ENCODE results near the gene PPP2R2D.

- no peak for TF ChIP-seq EZH2 (IDR thresholded peaks at IDR 0.05; ENCODE audit: borderline replicate concordance, low read length)
- TF ChIP-seq, protein P1, sequence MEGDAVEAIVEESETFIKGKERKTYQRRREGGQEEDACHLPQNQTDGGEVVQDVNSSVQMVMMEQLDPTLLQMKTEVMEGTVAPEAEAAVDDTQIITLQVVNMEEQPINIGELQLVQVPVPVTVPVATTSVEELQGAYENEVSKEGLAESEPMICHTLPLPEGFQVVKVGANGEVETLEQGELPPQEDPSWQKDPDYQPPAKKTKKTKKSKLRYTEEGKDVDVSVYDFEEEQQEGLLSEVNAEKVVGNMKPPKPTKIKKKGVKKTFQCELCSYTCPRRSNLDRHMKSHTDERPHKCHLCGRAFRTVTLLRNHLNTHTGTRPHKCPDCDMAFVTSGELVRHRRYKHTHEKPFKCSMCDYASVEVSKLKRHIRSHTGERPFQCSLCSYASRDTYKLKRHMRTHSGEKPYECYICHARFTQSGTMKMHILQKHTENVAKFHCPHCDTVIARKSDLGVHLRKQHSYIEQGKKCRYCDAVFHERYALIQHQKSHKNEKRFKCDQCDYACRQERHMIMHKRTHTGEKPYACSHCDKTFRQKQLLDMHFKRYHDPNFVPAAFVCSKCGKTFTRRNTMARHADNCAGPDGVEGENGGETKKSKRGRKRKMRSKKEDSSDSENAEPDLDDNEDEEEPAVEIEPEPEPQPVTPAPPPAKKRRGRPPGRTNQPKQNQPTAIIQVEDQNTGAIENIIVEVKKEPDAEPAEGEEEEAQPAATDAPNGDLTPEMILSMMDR (conservative IDR thresholded peaks at IDR 0.05 in 1 of 2, IDR thresholded peaks at IDR 0.05 in 1 of 2; ENCODE audit: extremely low read depth in 1 of 2, insufficient read depth in 1 of 2, low read depth in 1 of 2, low read length in 2 of 2), result no peak
These were observed 72.5 kb downstream of the PPP2R2D start for GRCh38 chr10:131973160-131973951.
